Right lobe of liver (tissue), 4 donors: ENCODE results near the gene FAM13B.

Source experiments
- POLR2A ChIP-seq: fragments of 450-650 bp; IDR thresholded peaks from one replicate; pipeline ENCODE4 v1.6.1; 2017; ENCODE audit warnings: antibody characterized with exemption, mild to moderate bottlenecking
- TF ChIP-seq, protein P1 (sequence below), 4 donors: fragments of 200-600 bp in 3 of 4; fragments of 450-650 bp in 1 of 4; IDR thresholded peaks; one replicate each; pipeline versions ENCODE4 v1.5.1 to v1.8.0; 2016 to 2022; ENCODE audit warnings: antibody characterized with exemption in 4 of 4, mild to moderate bottlenecking in 2 of 4
- donor health status: DM: no; HTN: no; CAD: no.
- donor health status: DM: no; HTN: no; CAD: no.
- donor health status: DM: no; HTN: yes; CAD: no.

GRCh38 chr5:138064526-138064925 lies 31.6 kb upstream of the FAM13B start:
- no peak for TF ChIP-seq POLR2A
- TF ChIP-seq, protein P1, sequence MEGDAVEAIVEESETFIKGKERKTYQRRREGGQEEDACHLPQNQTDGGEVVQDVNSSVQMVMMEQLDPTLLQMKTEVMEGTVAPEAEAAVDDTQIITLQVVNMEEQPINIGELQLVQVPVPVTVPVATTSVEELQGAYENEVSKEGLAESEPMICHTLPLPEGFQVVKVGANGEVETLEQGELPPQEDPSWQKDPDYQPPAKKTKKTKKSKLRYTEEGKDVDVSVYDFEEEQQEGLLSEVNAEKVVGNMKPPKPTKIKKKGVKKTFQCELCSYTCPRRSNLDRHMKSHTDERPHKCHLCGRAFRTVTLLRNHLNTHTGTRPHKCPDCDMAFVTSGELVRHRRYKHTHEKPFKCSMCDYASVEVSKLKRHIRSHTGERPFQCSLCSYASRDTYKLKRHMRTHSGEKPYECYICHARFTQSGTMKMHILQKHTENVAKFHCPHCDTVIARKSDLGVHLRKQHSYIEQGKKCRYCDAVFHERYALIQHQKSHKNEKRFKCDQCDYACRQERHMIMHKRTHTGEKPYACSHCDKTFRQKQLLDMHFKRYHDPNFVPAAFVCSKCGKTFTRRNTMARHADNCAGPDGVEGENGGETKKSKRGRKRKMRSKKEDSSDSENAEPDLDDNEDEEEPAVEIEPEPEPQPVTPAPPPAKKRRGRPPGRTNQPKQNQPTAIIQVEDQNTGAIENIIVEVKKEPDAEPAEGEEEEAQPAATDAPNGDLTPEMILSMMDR (IDR thresholded peaks at IDR 0.05) = no peak
